SU-DHL-6 (cell line): ENCODE measurements around the gene MED29.

Source experiments
- CTCF ChIP-seq: fragments of 200-600 bp; sonication (generic); IDR thresholded peaks from one replicate; pipeline ENCODE4 v1.5.1; 2017; ENCODE audit warnings: antibody characterized with exemption, mild to moderate bottlenecking, low read length, moderate library complexity; ENCODE audit not compliant: insufficient read depth, poor library complexity, severe bottlenecking
- EZH2phosphoT487 ChIP-seq: fragments of 200-600 bp; sonication (generic), shearing (Covaris generic); conservative IDR thresholded peaks from 2 replicates; pipeline ENCODE4 v1.6.1; 2018; ENCODE audit warnings: mild to moderate bottlenecking, antibody characterized with exemption, low read length, moderate library complexity, mixed read lengths

- TF ChIP-seq CTCF (no peak), EZH2phosphoT487 (no peak)
Observed at GRCh38 chr19:39417463-39418181, 26.4 kb downstream of the MED29 start.
